Measurements from ENCODE around the gene PARD3. TPM values are rescaled to one million over a fixed set of nuclear protein-coding genes. Genes with fewer than 3 reads are reported as not detected.

PARD3 gene
- total RNA-seq, 1 experiment from 2014 or later, result 154 TPM

GRCh38 chr10:34526758-34527730 lies 288.1 kb downstream of the PARD3 start:
- Histone ChIP-seq H3K36me3 (ENCODE audit: low read depth, low read length) (peaks cover 8% of the 10 kb centered on the region), H3K79me2 (ENCODE audit: low read length) (peaks cover 51% of the 10 kb centered on the region), H3K9ac (ENCODE audit: low read length) (peak overlapping the region; percentile 78), H2AFZ (ENCODE audit: low read length) (peak overlapping the region; percentile 27), H3K27me3 (ENCODE audit: low read length) (no peaks in the 10 kb centered on the region), H3K9me2 (replicated peaks; ENCODE audit: low read length) (no peaks in the 10 kb centered on the region), H3F3A (ENCODE audit: low read length, unreplicated experiment) (peaks cover 29% of the 10 kb centered on the region), H3K4me1 (ENCODE audit: insufficient read depth, low read length) (peaks cover 67% of the 10 kb centered on the region), H3K27ac (ENCODE audit: low read length) (peak overlapping the region; percentile 85), H4K20me1 (ENCODE audit: low read length) (no peaks in the 10 kb centered on the region), H3K9me3 (ENCODE audit: low read length) (peaks cover 8% of the 10 kb centered on the region; the same call in 1 of the 2 replicates), H3K4me2 (ENCODE audit: low read length) (peak overlapping the region; percentile 77), H3K4me3 (ENCODE audit: low read length) (peak overlapping the region; percentile 51)
- peak; percentile 78 for ATAC-seq
- ChIA-PET POLR2A (ENCODE audit: unreplicated experiment) (interaction anchor here (0.5 to 1.1 kb wide), 7 partner anchors 93 to 1694 kb away, joined by 3 to 16 read pairs (median 4); no protein-coding TSS in a partner anchor), CTCF (interaction anchor here (0.7 to 1.4 kb wide), 6 partner anchors 40 to 114 kb away, joined by 3 to 12 read pairs (median 4); no protein-coding TSS in a partner anchor)
- BruUV-seq (replicated peaks), result no TSS peak
- intact Hi-C loops (cut with micrococcal nuclease), result loop anchor here (1.0 to 10.0 kb wide), 7 partner anchors 111 to 1265 kb away; no protein-coding TSS in a partner anchor
- DNase-seq, result peak; percentile 100
- no peak for TF ChIP-seq EZH2 (IDR thresholded peaks at IDR 0.05; ENCODE audit: low read length, unreplicated experiment)
- peak; percentile 94 for TF ChIP-seq CTCF (conservative IDR thresholded peaks at IDR 0.05; ENCODE audit: low read depth, low read length)

GRCh38 chr10:34526186-34526585 lies 288.9 kb downstream of the PARD3 start:
- no TSS peak for BruUV-seq (replicated peaks)
- Histone ChIP-seq H4K20me1 (ENCODE audit: low read length) (no peaks in the 10 kb centered on the region), H3K27ac (ENCODE audit: low read length) (peak overlapping the region; percentile 85), H3K4me3 (ENCODE audit: low read length) (peak overlapping the region; percentile 51), H3K4me2 (ENCODE audit: low read length) (peak overlapping the region; percentile 77), H3F3A (ENCODE audit: low read length, unreplicated experiment) (peaks cover 29% of the 10 kb centered on the region), H2AFZ (ENCODE audit: low read length) (peak overlapping the region; percentile 27), H3K9me2 (replicated peaks; ENCODE audit: low read length) (no peaks in the 10 kb centered on the region), H3K36me3 (ENCODE audit: low read depth, low read length) (peaks cover under 1% of the 10 kb centered on the region; the same call in 1 of the 2 replicates), H3K4me1 (ENCODE audit: insufficient read depth, low read length) (peaks cover 75% of the 10 kb centered on the region), H3K79me2 (ENCODE audit: low read length) (peaks cover 59% of the 10 kb centered on the region), H3K27me3 (ENCODE audit: low read length) (no peaks in the 10 kb centered on the region), H3K9me3 (ENCODE audit: low read length) (peaks cover 1% of the 10 kb centered on the region; the same call in 1 of the 2 replicates), H3K9ac (ENCODE audit: low read length) (peak overlapping the region; percentile 78)
- POLR2A ChIA-PET (ENCODE audit: unreplicated experiment), result interaction anchor here (0.5 to 1.1 kb wide), 5 partner anchors 92 to 1457 kb away, joined by 3 to 16 read pairs (median 4); no protein-coding TSS in a partner anchor
- CTCF ChIA-PET, result interaction anchor here (0.8 to 1.4 kb wide), 5 partner anchors 54 to 115 kb away, joined by 4 to 12 read pairs (median 5); no protein-coding TSS in a partner anchor
- ATAC-seq (peak; percentile 63), DNase-seq (peak; percentile 99)
- intact Hi-C loops (cut with micrococcal nuclease), result loop anchor here (1.0 to 10.0 kb wide), 7 partner anchors 112 to 1264 kb away; no protein-coding TSS in a partner anchor
- no peak for TF ChIP-seq EZH2 (IDR thresholded peaks at IDR 0.05; ENCODE audit: low read length, unreplicated experiment)

GRCh38 chr10:34524369-34525091 lies 290.6 kb downstream of the PARD3 start:
- Histone ChIP-seq H3K4me1 (ENCODE audit: insufficient read depth, low read length) (peaks cover 89% of the 10 kb centered on the region), H3K9ac (ENCODE audit: low read length) (no peak overlapping the region), H3K9me2 (replicated peaks; ENCODE audit: low read length) (no peaks in the 10 kb centered on the region), H3K9me3 (ENCODE audit: low read length) (no peaks in the 10 kb centered on the region), H3K4me3 (ENCODE audit: low read length) (no peak overlapping the region), H4K20me1 (ENCODE audit: low read length) (no peaks in the 10 kb centered on the region), H3K27ac (ENCODE audit: low read length) (no peak overlapping the region), H2AFZ (ENCODE audit: low read length) (no peak overlapping the region), H3K79me2 (ENCODE audit: low read length) (peaks cover 60% of the 10 kb centered on the region), H3K36me3 (ENCODE audit: low read depth, low read length) (no peaks in the 10 kb centered on the region), H3K27me3 (ENCODE audit: low read length) (no peaks in the 10 kb centered on the region), H3K4me2 (ENCODE audit: low read length) (no peak overlapping the region), H3F3A (ENCODE audit: low read length, unreplicated experiment) (peaks cover 29% of the 10 kb centered on the region)
- intact Hi-C loops (cut with micrococcal nuclease), result loop anchor here (5.0 to 10.0 kb wide), 4 partner anchors 242 to 1262 kb away; no protein-coding TSS in a partner anchor
- CTCF ChIA-PET, result interaction anchor here (0.9 kb wide), 1 partner anchor 56 kb away, joined by 7 read pairs; no protein-coding TSS in a partner anchor
- TF ChIP-seq CTCF (conservative IDR thresholded peaks at IDR 0.05; ENCODE audit: low read depth, low read length) (no peak), EZH2 (IDR thresholded peaks at IDR 0.05; ENCODE audit: low read length, unreplicated experiment) (no peak), EZH2phosphoT487 (IDR thresholded peaks at IDR 0.05; ENCODE audit: borderline replicate concordance, low read length) (no peak)
- ATAC-seq (no peak), DNase-seq (no peak)
- POLR2A ChIA-PET (ENCODE audit: unreplicated experiment), result interaction anchor here (0.6 kb wide), 1 partner anchor 114 kb away, joined by 7 read pairs; no protein-coding TSS in a partner anchor
- no TSS peak for BruUV-seq (replicated peaks)
